ENCODE data around the gene VWA5B1.

Gene VWA5B1

GRCh38 chr1:20357796-20358195, 67.1 kb downstream of the VWA5B1 start:
- FAIRE-seq (no peak), DNase-seq (ENCODE audit: insufficient read length, low spot score) (no peak)
- no peak for TF ChIP-seq PAX5 (IDR thresholded peaks at IDR 0.05; ENCODE audit: insufficient read depth, low read length, severe bottlenecking)
- no peak for TF ChIP-seq POU2F2 (IDR thresholded peaks at IDR 0.05; ENCODE audit: low read depth, low read length)

GRCh38 chr1:20358761-20359263, 68.1 kb downstream of the VWA5B1 start:
- TF ChIP-seq SPI1 (IDR thresholded peaks at IDR 0.05; ENCODE audit: low read depth, low read length) (no peak), POLR2A (IDR thresholded peaks at IDR 0.05; ENCODE audit: low read depth, low read length) (no peak), POU2F2 (IDR thresholded peaks at IDR 0.05; ENCODE audit: low read depth, low read length) (no peak), POLR2AphosphoS5 (IDR thresholded peaks at IDR 0.05; ENCODE audit: low read depth, low read length) (no peak), TAF1 (IDR thresholded peaks at IDR 0.05; ENCODE audit: low read depth, low read length) (no peak), PAX5 (IDR thresholded peaks at IDR 0.05; ENCODE audit: insufficient read depth, low read length, severe bottlenecking) (no peak)
- no peak for DNase-seq (ENCODE audit: insufficient read length, low spot score)
- FAIRE-seq: no peak

GRCh38 chr1:20359451-20360330, 69.0 kb downstream of the VWA5B1 start:
- TF ChIP-seq PAX5 (IDR thresholded peaks at IDR 0.05; ENCODE audit: insufficient read depth, low read length, severe bottlenecking) (no peak), POLR2A (IDR thresholded peaks at IDR 0.05; ENCODE audit: low read depth, low read length) (no peak), POU2F2 (IDR thresholded peaks at IDR 0.05; ENCODE audit: low read depth, low read length) (no peak), POLR2AphosphoS5 (IDR thresholded peaks at IDR 0.05; ENCODE audit: low read depth, low read length) (no peak), TAF1 (IDR thresholded peaks at IDR 0.05; ENCODE audit: low read depth, low read length) (no peak), SPI1 (IDR thresholded peaks at IDR 0.05; ENCODE audit: low read depth, low read length) (no peak)
- DNase-seq (ENCODE audit: insufficient read length, low spot score) (no peak), FAIRE-seq (no peak)

GRCh38 chr1:20361401-20361800, 70.7 kb downstream of the VWA5B1 start:
- FAIRE-seq (no peak), DNase-seq (ENCODE audit: insufficient read length, low spot score) (no peak)
- no peak for TF ChIP-seq PAX5 (IDR thresholded peaks at IDR 0.05; ENCODE audit: insufficient read depth, low read length, severe bottlenecking)
- no peak for TF ChIP-seq POU2F2 (IDR thresholded peaks at IDR 0.05; ENCODE audit: low read depth, low read length)
- no peak for TF ChIP-seq TAF1 (IDR thresholded peaks at IDR 0.05; ENCODE audit: low read depth, low read length)
- no peak for TF ChIP-seq SPI1 (IDR thresholded peaks at IDR 0.05; ENCODE audit: low read depth, low read length)
- no peak for TF ChIP-seq POLR2AphosphoS5 (IDR thresholded peaks at IDR 0.05; ENCODE audit: low read depth, low read length)
- no peak for TF ChIP-seq POLR2A (IDR thresholded peaks at IDR 0.05; ENCODE audit: low read depth, low read length)

GRCh38 chr1:20361805-20362381, 71.2 kb downstream of the VWA5B1 start:
- no peak for TF ChIP-seq TAF1 (IDR thresholded peaks at IDR 0.05; ENCODE audit: low read depth, low read length)
- TF ChIP-seq POLR2A (IDR thresholded peaks at IDR 0.05; ENCODE audit: low read depth, low read length): no peak
- TF ChIP-seq POLR2AphosphoS5 (IDR thresholded peaks at IDR 0.05; ENCODE audit: low read depth, low read length): no peak
- TF ChIP-seq POU2F2 (IDR thresholded peaks at IDR 0.05; ENCODE audit: low read depth, low read length): no peak
- no peak for TF ChIP-seq PAX5 (IDR thresholded peaks at IDR 0.05; ENCODE audit: insufficient read depth, low read length, severe bottlenecking)
- no peak for TF ChIP-seq SPI1 (IDR thresholded peaks at IDR 0.05; ENCODE audit: low read depth, low read length)
- no peak for FAIRE-seq
- no peak for DNase-seq (ENCODE audit: insufficient read length, low spot score)

- no peak for TF ChIP-seq POU2F2 (IDR thresholded peaks at IDR 0.05; ENCODE audit: low read depth, low read length)
- no peak for TF ChIP-seq POLR2A (IDR thresholded peaks at IDR 0.05; ENCODE audit: low read depth, low read length)
- TF ChIP-seq TAF1 (IDR thresholded peaks at IDR 0.05; ENCODE audit: low read depth, low read length): no peak
- TF ChIP-seq POLR2AphosphoS5 (IDR thresholded peaks at IDR 0.05; ENCODE audit: low read depth, low read length): no peak
- no peak for TF ChIP-seq SPI1 (IDR thresholded peaks at IDR 0.05; ENCODE audit: low read depth, low read length)
- no peak for TF ChIP-seq PAX5 (IDR thresholded peaks at IDR 0.05; ENCODE audit: insufficient read depth, low read length, severe bottlenecking)
- DNase-seq (ENCODE audit: insufficient read length, low spot score) (no peak), FAIRE-seq (no peak)
Observed at GRCh38 chr1:20362856-20363255, 72.2 kb downstream of the VWA5B1 start.

GRCh38 chr1:20365421-20366055, 74.9 kb downstream of the VWA5B1 start:
- FAIRE-seq: no peak
- TF ChIP-seq TAF1 (IDR thresholded peaks at IDR 0.05; ENCODE audit: low read depth, low read length) (no peak), SPI1 (IDR thresholded peaks at IDR 0.05; ENCODE audit: low read depth, low read length) (no peak), POLR2A (IDR thresholded peaks at IDR 0.05; ENCODE audit: low read depth, low read length) (no peak), PAX5 (IDR thresholded peaks at IDR 0.05; ENCODE audit: insufficient read depth, low read length, severe bottlenecking) (no peak), POLR2AphosphoS5 (IDR thresholded peaks at IDR 0.05; ENCODE audit: low read depth, low read length) (no peak)

DNA sequence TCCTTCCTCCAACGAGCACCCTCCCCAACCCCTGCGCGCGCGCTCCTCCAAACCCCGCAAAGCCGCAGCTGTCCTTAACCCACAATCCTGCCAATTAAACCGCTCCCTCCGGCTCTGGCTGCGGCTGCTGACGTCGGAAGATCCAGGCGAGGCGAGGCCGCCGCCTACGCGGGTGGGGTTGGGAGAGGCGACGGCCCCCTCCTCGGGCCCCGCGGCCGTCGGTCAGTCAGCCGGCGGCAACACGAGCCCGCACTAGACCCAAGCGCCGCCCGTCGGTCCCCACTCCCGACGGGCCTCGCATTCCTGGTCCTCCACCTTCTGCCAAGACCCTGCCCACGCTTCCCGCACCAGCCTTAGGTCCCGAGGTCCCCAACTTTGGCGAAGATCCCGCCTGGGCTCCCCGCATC, 75.4 kb downstream of the VWA5B1 start:
- no peak for FAIRE-seq
- DNase-seq (ENCODE audit: insufficient read length, low spot score): no peak
- TF ChIP-seq POU2F2 (IDR thresholded peaks at IDR 0.05; ENCODE audit: low read depth, low read length) (no peak), TAF1 (IDR thresholded peaks at IDR 0.05; ENCODE audit: low read depth, low read length) (no peak), PAX5 (IDR thresholded peaks at IDR 0.05; ENCODE audit: insufficient read depth, low read length, severe bottlenecking) (no peak), SPI1 (IDR thresholded peaks at IDR 0.05; ENCODE audit: low read depth, low read length) (no peak), POLR2A (IDR thresholded peaks at IDR 0.05; ENCODE audit: low read depth, low read length) (no peak), POLR2AphosphoS5 (IDR thresholded peaks at IDR 0.05; ENCODE audit: low read depth, low read length) (no peak)

More at GRCh38 chr1:20365421-20366055, 74.9 kb downstream of the VWA5B1 start:
- no peak for DNase-seq (ENCODE audit: insufficient read length, low spot score)

DNA sequence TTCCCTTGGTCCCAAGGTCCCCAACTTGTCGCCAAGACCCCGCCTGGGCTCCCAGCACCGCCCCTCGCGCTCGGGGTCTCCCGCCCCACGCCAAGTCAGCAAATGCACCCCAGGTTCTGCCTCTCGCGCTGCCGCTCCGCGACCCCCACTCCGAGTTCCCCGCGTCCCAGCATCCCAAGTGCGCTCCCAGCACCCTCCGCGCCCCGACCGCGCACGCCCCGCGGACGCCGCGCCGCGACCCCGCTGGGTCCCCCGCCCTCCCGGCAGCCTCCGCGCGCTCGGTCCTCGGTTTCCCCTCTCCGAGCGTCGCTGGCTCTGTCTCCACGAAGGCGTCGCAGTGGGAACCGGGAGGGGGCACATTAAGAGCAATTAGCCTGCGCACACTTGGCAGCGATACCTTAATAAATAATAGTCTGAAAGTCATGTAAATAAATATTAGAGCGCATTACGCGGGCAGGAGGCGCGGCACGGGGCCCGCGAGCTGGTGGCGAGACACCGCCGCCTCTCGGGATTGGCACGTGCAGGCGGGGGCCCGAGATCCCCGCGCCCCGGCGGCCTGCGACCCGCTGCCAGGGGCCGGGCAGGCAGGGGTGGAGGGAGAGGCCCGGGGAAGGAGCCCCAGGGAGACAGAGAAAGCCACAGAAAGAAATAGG, 75.9 kb downstream of the VWA5B1 start:
- FAIRE-seq (no peak), DNase-seq (ENCODE audit: insufficient read length, low spot score) (no peak)
- TF ChIP-seq POLR2AphosphoS5 (IDR thresholded peaks at IDR 0.05; ENCODE audit: low read depth, low read length) (no peak), POLR2A (IDR thresholded peaks at IDR 0.05; ENCODE audit: low read depth, low read length) (no peak), SPI1 (IDR thresholded peaks at IDR 0.05; ENCODE audit: low read depth, low read length) (no peak), PAX5 (IDR thresholded peaks at IDR 0.05; ENCODE audit: insufficient read depth, low read length, severe bottlenecking) (no peak), TAF1 (IDR thresholded peaks at IDR 0.05; ENCODE audit: low read depth, low read length) (no peak), POU2F2 (IDR thresholded peaks at IDR 0.05; ENCODE audit: low read depth, low read length) (no peak)
